Gastroesophageal sphincter (tissue), 4 donors: Measurements from ENCODE around the gene TNS3. TPM values are rescaled to one million over a fixed set of nuclear protein-coding genes. Genes with fewer than 3 reads are reported as not detected.

Experiments
- ATAC-seq: fragments of 150-250 bp; one replicate; pipeline ENCODE4 v1.9.1; 2016; ENCODE audit warnings: mild to moderate bottlenecking, moderate library complexity
- H3K27ac ChIP-seq, 4 donors: fragments of 200-600 bp; sonication (generic) in 3 of 4; 1 replicate in 3 of 4; 2 replicates in 1 of 4; pipeline ENCODE4 v1.5.1; 2016 to 2019
- H3K27me3 ChIP-seq: fragments of 200-600 bp; sonication (generic); one replicate; pipeline ENCODE4 v1.5.1; 2019
- H3K36me3 ChIP-seq, 2 donors: fragments of 200-600 bp; sonication (generic); one replicate each; pipeline ENCODE4 v1.5.1; 2019; ENCODE audit warnings: control low read depth in 1 of 2
- H3K4me1 ChIP-seq, 3 donors: fragments of 200-600 bp; sonication (generic); 1 replicate in 2 of 3; 2 replicates in 1 of 3; pipeline ENCODE4 v1.5.1; 2016 to 2019; ENCODE audit warnings: control low read depth in 2 of 3
- H3K4me3 ChIP-seq, 2 donors: fragments of 200-600 bp; sonication (generic); one replicate each; pipeline ENCODE4 v1.5.1; 2019; ENCODE audit warnings: mild to moderate bottlenecking in 1 of 2, moderate library complexity in 1 of 2
- H3K9me3 ChIP-seq, 3 donors: fragments of 200-600 bp; sonication (generic); one replicate each; pipeline ENCODE4 v1.5.1; 2017 to 2019; ENCODE audit warnings: control low read depth in 2 of 3
- EP300 ChIP-seq: sonication (generic); formaldehyde crosslinking; IDR thresholded peaks from one replicate; pipeline ENCODE4 v1.6.1; 2017; ENCODE audit warnings: antibody characterized with exemption, mild to moderate bottlenecking
- POLR2A ChIP-seq, 2 donors: fragments of 450-650 bp; IDR thresholded peaks; one replicate each; pipeline ENCODE4 v1.6.1; 2017; ENCODE audit warnings: antibody characterized with exemption in 2 of 2, mild to moderate bottlenecking in 2 of 2, moderate library complexity in 1 of 2
- POLR2AphosphoS5 ChIP-seq: sonication (generic); formaldehyde crosslinking; IDR thresholded peaks from one replicate; pipeline ENCODE4 v1.6.1; 2017; ENCODE audit warnings: antibody characterized with exemption
- WGBS, 2 donors: methylation state at CpG; one replicate each; pipeline ENCODE4 v1.1.5; 2018; ENCODE audit warnings: low coverage in 1 of 2; 5-methylcytosine and 5-hydroxymethylcytosine counted together
- total RNA-seq, 4 donors: library from RNA; depleted of rRNA; stranded (reverse); fragments of >200 nt; gene quantifications; one replicate each; pipeline ENCODE4 v1.1.0, GENCODE V29; 2016
- TF ChIP-seq, protein P1 (sequence below), 4 experiments: fragments of 200-600 bp in 2 of 4; fragments of 450-650 bp in 2 of 4; sonication (generic) in 1 of 4; IDR thresholded peaks; one replicate each; pipeline ENCODE4 v1.5.1; 2017 to 2019; ENCODE audit warnings: antibody characterized with exemption in 4 of 4, mild to moderate bottlenecking in 2 of 4, moderate library complexity in 2 of 4

TNS3 gene
- total RNA-seq, 4 donors from 2014 or later = 35.0 to 61.3 (median 45.1) TPM

DNA sequence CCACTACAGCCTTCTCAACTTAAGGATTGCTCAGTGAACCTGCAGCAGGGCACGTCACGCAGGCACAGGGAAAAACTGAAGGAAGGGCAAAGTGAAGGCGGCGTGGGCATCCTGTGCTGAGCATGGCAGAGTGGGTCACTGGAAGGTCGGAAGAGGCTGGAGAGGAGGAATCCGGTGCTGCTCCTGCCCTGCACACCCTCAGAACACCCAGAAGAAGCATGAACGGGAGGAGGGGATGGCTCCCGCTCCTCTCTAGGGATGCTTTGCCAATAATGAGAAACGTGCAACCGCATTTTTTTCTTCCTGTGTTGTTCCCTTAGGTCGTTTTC lies 175.1 kb downstream of the TNS3 start:
- Histone ChIP-seq H3K4me1 (peaks cover 0 to 34% (median 16%) of the 10 kb centered on the region in 3 donors), H3K27me3 (no peaks in the 10 kb centered on the region), H3K36me3 (peaks cover 0 to 30% of the 10 kb centered on the region in 2 donors), H3K9me3 (no peaks in the 10 kb centered on the region), H3K4me3 (no peak overlapping the region), H3K27ac (peak overlapping the region in 3 of 4 donors; percentile 72 to 79 (median 75))
- ATAC-seq = no peak
- TF ChIP-seq POLR2A (IDR thresholded peaks at IDR 0.05) = no peak
- TF ChIP-seq EP300 = no peak
- TF ChIP-seq POLR2AphosphoS5 = no peak
- TF ChIP-seq, protein P1, sequence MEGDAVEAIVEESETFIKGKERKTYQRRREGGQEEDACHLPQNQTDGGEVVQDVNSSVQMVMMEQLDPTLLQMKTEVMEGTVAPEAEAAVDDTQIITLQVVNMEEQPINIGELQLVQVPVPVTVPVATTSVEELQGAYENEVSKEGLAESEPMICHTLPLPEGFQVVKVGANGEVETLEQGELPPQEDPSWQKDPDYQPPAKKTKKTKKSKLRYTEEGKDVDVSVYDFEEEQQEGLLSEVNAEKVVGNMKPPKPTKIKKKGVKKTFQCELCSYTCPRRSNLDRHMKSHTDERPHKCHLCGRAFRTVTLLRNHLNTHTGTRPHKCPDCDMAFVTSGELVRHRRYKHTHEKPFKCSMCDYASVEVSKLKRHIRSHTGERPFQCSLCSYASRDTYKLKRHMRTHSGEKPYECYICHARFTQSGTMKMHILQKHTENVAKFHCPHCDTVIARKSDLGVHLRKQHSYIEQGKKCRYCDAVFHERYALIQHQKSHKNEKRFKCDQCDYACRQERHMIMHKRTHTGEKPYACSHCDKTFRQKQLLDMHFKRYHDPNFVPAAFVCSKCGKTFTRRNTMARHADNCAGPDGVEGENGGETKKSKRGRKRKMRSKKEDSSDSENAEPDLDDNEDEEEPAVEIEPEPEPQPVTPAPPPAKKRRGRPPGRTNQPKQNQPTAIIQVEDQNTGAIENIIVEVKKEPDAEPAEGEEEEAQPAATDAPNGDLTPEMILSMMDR (IDR thresholded peaks at IDR 0.05) = no peak
- 47 to 57% methylated on average over 5 to 10 of the region's 11 CpGs for WGBS, 2 donors

DNA sequence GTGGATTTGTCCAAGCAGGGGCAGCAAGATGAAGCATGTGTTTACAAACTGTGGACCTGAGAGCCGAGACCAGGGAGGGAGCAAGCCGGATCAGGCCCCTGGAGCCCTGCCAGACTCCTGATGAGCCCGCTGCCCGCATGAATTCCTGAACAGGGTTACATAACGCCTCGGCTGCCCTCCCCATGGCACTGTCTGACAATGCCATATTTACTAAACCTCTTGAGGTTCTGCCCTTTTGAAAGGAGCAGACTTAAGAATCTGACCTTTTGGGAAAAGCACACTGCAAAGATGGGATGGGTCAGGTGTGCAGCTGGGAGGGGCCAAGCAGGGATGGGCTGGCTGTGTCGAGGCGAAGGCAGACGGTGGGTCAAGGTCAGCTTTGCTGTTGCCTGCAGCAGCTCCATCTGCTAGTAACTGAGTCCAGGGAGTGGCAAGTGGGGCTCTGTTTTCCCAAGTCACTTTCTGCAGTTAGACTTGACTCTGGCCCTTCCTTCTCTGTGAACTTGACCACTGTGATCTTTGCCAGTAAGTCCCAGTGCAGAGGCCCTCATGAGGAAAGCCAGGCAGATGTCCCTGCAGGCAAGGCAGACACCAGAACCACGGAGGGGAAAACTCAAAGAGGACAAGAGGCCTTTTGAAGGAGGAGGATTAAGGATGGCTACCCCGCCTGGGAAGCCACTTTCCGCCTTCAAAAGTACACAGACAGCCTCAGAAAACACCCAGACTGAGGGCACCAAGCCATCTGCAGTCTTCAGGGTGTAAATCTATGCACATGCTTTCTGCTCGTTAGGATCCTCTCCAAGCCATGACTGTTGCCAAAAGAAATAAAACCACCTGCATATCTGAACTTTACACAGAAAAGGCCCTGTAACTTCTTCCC lies 175.8 kb downstream of the TNS3 start:
- H3K27me3 ChIP-seq = no peaks in the 10 kb centered on the region
- H3K27ac ChIP-seq = peak overlapping the region; percentile 14 to 79 (median 74)
- TF ChIP-seq POLR2A (IDR thresholded peaks at IDR 0.05) = no peak
- TF ChIP-seq EP300 = no peak
- TF ChIP-seq POLR2AphosphoS5 = peak; percentile 34
- TF ChIP-seq, protein P1 (IDR thresholded peaks at IDR 0.05) = no peak
- H3K4me3 ChIP-seq = no peak overlapping the region
- peaks cover 0 to 30% of the 10 kb centered on the region in 2 donors for H3K36me3 ChIP-seq
- H3K4me1 ChIP-seq = peaks cover 0 to 34% (median 16%) of the 10 kb centered on the region in 3 donors
- WGBS, 2 donors = 7 to 30% methylated on average over 3 to 10 of the region's 13 CpGs
- ATAC-seq = peak; percentile 79
- no peaks in the 10 kb centered on the region for H3K9me3 ChIP-seq

DNA sequence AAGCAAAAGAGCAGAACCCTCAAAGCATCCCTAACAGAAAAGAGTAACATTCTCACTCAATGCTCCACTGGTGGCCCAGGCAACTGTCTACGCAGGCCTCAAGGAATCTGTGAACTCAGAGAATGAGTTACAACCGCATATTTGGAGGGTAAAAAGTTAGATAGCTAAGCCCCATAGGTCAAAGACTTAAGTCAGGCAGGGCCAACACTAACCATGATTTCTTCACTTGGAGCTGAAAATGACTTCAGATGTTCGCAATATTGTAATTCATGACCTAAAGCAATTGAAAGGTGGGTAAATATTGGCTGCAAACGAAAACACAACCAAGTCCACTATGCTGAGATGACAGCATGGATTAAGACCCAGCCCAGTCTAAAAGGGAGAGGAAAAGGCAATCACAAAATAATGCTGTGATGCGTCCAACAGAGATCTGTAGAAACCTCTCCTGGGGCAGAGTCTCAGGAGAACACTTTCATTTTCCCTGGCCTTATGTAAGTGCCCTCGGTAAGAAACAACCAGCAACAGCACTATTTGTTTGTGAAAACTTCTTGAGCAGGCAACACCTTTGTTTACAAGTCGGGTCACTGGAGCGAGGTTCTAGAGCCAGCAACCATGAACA lies 176.5 kb downstream of the TNS3 start:
- H3K36me3 ChIP-seq = peaks cover 0 to 30% of the 10 kb centered on the region in 2 donors
- no peaks in the 10 kb centered on the region for H3K9me3 ChIP-seq
- TF ChIP-seq, protein P1 (IDR thresholded peaks at IDR 0.05) = no peak
- no peak for TF ChIP-seq EP300
- no peak for TF ChIP-seq POLR2AphosphoS5
- no peak for TF ChIP-seq POLR2A (IDR thresholded peaks at IDR 0.05)
- H3K4me3 ChIP-seq = no peak overlapping the region
- WGBS, 2 donors = 48 to 65% methylated on average over 2 to 7 of the region's 8 CpGs
- H3K4me1 ChIP-seq = peaks cover 0 to 34% (median 16%) of the 10 kb centered on the region in 3 donors
- peak overlapping the region; percentile 14 to 79 (median 74) for H3K27ac ChIP-seq
- no peaks in the 10 kb centered on the region for H3K27me3 ChIP-seq
- ATAC-seq = peak; percentile 48

DNA sequence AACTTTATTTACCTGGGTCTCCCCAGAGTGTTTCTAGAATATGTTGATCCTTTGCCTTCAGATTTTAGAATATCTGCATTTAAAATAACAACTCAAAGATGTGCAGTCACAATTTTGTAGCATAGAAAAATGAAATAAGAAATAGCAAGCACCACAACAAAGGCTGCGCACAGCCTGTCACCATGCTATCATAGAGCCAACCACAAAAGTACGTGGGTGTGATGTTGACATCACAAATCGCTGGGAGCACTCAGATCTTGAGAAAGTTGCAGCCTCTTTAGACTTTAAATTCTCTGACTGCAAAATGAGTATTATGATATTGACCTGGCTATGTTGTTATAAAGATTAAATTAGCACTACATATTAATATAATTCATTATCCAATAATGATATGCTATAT lies 177.9 kb downstream of the TNS3 start:
- H3K36me3 ChIP-seq = peaks cover 0 to 24% of the 10 kb centered on the region in 2 donors
- no peaks in the 10 kb centered on the region for H3K27me3 ChIP-seq
- TF ChIP-seq POLR2AphosphoS5 (no peak), POLR2A (IDR thresholded peaks at IDR 0.05) (no peak), EP300 (no peak)
- TF ChIP-seq, protein P1 (IDR thresholded peaks at IDR 0.05) = no peak
- peaks cover 0 to 34% (median 16%) of the 10 kb centered on the region in 3 donors for H3K4me1 ChIP-seq
- H3K4me3 ChIP-seq = no peak overlapping the region
- no peak overlapping the region for H3K27ac ChIP-seq
- 90 to 91% methylated on average over 3 of the region's 3 CpGs for WGBS, 2 donors
- no peaks in the 10 kb centered on the region for H3K9me3 ChIP-seq
- no peak for ATAC-seq
